Stimulated activated naive CD8-positive, alpha-beta T cell treated with anti-CD3 and anti-CD28 coated beads, Interleukin-15, amount 100 ng/mL, for 72 hours (primary cell): Measurements from ENCODE around the gene IAH1.

Source experiments
- ATAC-seq: fragments of 150-1000 bp; cut with Tn5 transposase; 2 replicates; pipeline ENCODE4 v1.10.0; 2021; ENCODE audit warnings: mild to moderate bottlenecking, moderate library complexity
- DNase-seq, 2 donors: peaks; one replicate each; pipeline ENCODE4 v3.0.0; 2021 to 2022
- H3K27ac Mint-ChIP-seq, 2 donors: one replicate each; pipeline ENCODE4 v1.8.0; 2022; ENCODE audit warnings: mild to moderate bottlenecking in 2 of 2, mixed read lengths in 2 of 2, moderate library complexity in 2 of 2
- H3K27me3 Mint-ChIP-seq: one replicate; pipeline ENCODE4 v1.8.0; 2022; ENCODE audit warnings: mixed read lengths
- H3K4me1 Mint-ChIP-seq: one replicate; pipeline ENCODE4 v1.8.0; 2022; ENCODE audit warnings: mild to moderate bottlenecking, mixed read lengths
- H3K4me3 Mint-ChIP-seq, 2 donors: one replicate each; pipeline ENCODE4 v1.8.0; 2022; ENCODE audit warnings: mild to moderate bottlenecking in 2 of 2, mixed read lengths in 2 of 2, moderate library complexity in 1 of 2
- H3K9me3 Mint-ChIP-seq, 2 donors: one replicate each; pipeline ENCODE4 v1.8.0; 2022; ENCODE audit warnings: mixed read lengths in 2 of 2

Gene IAH1, protein sequence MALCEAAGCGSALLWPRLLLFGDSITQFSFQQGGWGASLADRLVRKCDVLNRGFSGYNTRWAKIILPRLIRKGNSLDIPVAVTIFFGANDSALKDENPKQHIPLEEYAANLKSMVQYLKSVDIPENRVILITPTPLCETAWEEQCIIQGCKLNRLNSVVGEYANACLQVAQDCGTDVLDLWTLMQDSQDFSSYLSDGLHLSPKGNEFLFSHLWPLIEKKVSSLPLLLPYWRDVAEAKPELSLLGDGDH

DNA sequence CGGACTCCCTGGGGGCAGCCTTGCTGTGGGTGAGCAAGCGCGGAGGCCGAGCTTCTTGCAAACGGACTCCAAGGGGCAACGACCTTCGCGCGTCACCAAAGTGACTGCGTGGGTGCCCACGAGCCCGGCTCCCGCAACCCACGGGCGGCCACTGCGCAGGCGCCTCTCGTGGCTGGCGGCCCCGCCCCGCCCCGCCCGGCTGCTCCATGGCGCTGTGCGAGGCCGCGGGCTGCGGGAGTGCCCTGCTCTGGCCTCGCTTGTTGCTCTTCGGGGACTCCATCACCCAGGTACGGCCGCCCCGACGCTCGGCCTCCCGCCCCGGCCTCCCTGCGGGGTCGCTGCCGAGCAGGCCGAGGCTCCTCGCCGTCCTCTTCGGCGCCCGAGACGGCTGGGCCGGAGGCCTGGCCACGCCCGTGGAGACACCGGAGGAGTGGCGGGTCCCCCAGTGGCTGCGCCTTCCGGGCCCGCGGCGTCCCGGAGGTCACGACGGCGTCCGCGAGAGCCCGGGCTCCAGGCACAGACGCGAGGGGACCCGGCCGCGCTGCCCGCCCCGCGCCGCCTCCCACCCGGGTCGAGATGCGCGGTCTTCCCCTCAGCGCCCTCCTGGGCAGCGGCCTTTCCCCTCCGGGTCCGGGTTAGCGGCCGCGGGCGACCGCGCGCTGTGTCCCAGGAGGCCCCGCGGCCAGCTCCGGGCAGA, at the start of gene IAH1:
TSS of gene IAH1 (plus strand) at position 191 of the 697 bp plus-strand sequence. CDS start at position 207, 16 bp downstream.
- DNase-seq (peak; percentile 65 to 70), ATAC-seq (peak; percentile 87)
- peaks cover 0 to 7% of the 10 kb centered on the region in 2 donors for H3K9me3 Mint-ChIP-seq
- peak within 1 kb of the TSS; percentile 79 to 86 for H3K4me3 Mint-ChIP-seq
- H3K4me1 Mint-ChIP-seq: peaks cover 41% of the 10 kb centered on the region
- H3K27ac Mint-ChIP-seq: peak within 1 kb of the TSS; percentile 86 to 95
- H3K27me3 Mint-ChIP-seq: no peaks in the 10 kb centered on the region

DNA sequence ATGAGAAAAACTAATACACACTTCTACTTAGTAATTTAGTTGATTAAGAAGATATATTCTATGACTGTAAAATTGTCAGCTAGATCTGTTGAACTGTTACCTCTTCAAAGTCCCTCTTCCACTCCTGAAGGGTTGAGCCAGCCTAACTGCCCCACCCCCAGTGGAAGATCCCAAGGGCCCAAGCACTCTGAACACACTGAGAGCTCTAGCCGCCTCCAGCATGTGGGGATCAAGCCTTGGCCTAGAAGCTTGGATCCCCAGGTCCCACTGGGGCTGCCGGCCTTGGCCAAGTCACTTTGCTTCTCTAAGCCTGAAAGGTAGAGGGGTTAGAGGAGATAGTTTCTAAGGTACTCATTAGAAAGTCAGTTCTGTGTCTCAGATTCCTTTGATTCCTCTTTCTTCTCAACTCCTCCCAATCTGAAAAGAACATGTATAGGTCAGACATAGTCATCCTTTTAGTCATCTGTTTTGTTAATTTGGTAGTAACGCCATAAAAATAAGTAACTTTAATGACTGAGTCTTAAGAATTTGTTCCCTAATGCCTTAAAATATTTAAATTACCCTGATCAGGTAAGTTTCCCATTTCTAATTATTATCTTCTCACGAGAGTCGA, 45.3 kb upstream of the IAH1 start:
- H3K27me3 Mint-ChIP-seq: no peaks in the 10 kb centered on the region

DNA sequence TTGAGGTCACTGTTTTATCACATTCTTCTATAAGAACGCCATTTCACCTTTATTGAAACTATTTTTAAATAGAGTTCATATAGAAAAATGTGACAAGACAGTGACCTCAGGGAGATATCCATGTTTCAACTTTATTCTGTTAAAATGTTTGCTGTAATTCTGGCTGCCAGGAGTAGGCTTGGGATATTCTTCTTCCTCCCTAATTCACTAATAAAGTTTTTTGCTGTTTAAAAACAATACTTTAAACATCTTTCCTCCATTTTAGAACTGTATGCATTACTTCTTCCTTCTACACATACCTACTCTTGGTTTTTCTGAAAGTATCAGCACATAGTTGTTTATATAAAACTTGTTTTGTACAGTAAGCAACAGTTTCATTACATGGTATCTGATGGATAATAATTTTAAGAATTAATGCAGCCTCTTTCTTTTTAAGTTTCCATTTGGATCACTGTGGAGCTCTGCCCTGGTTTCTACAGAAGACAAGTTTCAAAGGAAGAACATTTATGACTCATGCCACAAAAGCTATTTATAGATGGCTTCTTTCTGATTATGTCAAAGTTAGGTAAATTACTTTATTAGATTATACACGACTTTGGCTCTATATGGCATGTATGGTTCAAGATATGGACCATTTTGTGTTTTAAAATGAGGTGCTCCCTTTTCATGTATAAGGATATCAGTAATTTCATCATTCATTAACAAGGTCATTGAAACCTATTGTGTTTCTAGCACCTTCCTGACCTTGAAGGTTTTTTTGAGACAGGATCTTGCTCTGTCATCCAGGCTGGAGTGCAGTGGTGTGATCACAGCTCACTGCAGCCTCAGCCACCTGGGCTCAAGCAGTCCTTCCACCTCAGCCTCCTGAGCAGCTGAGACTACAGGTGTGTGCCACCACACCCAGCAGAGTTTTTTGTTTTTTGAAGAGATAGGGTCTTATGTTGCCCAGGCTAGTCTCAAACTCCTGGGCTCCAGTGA, 43.7 kb upstream of the IAH1 start:
- no peak for ATAC-seq
- H3K27ac Mint-ChIP-seq: no peak overlapping the region
- H3K9me3 Mint-ChIP-seq: no peaks in the 10 kb centered on the region

More for the DNA sequence above, 45.3 kb upstream of the IAH1 start:
- DNase-seq (no peak), ATAC-seq (no peak)
- H3K27ac Mint-ChIP-seq: no peak overlapping the region
- H3K4me1 Mint-ChIP-seq: peaks cover 15% of the 10 kb centered on the region
- no peak overlapping the region for H3K4me3 Mint-ChIP-seq
- no peaks in the 10 kb centered on the region for H3K9me3 Mint-ChIP-seq

DNA sequence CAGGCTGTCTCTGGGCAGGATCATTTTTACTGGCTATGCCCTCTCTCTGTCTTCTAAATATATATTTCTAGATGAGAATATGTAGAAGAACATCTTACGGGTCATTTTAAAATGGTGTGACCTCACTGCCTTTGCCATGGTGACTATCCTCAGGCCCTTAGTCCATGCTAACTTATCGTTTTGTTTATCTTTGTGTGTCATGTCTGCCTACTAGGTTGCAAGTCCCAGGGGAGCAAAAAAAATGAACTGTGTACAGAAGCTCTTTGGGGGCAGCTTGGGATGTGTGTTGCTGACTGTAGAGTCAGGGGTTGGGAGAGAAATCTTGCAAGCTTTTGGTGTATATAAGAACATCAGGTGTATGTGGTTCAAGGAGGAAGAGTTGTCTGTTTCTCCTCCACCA, 39.9 kb upstream of the IAH1 start:
- Mint-ChIP-seq H3K4me1 (peaks cover 15% of the 10 kb centered on the region), H3K4me3 (no peak overlapping the region), H3K27ac (no peak overlapping the region)

More for the DNA sequence above, 43.7 kb upstream of the IAH1 start:
- Mint-ChIP-seq H3K27me3 (no peaks in the 10 kb centered on the region), H3K4me3 (no peak overlapping the region), H3K4me1 (peaks cover 15% of the 10 kb centered on the region)
- no peak for DNase-seq

DNA sequence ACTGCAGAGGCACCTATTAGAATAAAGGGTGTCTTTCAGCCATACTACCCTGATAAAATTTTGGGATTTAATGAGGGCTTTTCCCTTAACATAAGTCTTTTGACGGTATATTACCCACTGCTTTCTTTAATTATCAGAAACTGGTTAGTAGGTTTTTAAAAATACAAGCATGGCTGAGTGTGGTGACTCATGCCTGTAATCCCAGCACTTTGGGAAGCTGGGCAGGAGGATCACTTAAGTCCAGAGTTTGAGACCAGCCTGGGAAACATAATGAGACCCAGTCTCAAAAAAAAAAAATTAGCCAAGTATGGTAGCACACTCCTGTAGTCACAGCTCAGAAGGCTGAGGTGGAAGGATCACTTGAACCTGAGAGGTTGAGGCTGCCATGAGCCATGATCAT, 34.8 kb upstream of the IAH1 start:
- H3K4me1 Mint-ChIP-seq: no peaks in the 10 kb centered on the region
- H3K27ac Mint-ChIP-seq: no peak overlapping the region
- DNase-seq (no peak), ATAC-seq (no peak)
- H3K4me3 Mint-ChIP-seq: no peak overlapping the region
- H3K9me3 Mint-ChIP-seq: no peaks in the 10 kb centered on the region
- no peaks in the 10 kb centered on the region for H3K27me3 Mint-ChIP-seq

More for the DNA sequence above, 39.9 kb upstream of the IAH1 start:
- no peak for DNase-seq
- Mint-ChIP-seq H3K9me3 (no peaks in the 10 kb centered on the region), H3K27me3 (no peaks in the 10 kb centered on the region)
- ATAC-seq: no peak

- DNase-seq (no peak), ATAC-seq (no peak)
- Mint-ChIP-seq H3K4me1 (no peaks in the 10 kb centered on the region), H3K27me3 (no peaks in the 10 kb centered on the region), H3K4me3 (no peak overlapping the region), H3K27ac (no peak overlapping the region), H3K9me3 (no peaks in the 10 kb centered on the region)
Measured at GRCh38 chr2:9440058-9440727, 34.2 kb upstream of the IAH1 start.

DNA sequence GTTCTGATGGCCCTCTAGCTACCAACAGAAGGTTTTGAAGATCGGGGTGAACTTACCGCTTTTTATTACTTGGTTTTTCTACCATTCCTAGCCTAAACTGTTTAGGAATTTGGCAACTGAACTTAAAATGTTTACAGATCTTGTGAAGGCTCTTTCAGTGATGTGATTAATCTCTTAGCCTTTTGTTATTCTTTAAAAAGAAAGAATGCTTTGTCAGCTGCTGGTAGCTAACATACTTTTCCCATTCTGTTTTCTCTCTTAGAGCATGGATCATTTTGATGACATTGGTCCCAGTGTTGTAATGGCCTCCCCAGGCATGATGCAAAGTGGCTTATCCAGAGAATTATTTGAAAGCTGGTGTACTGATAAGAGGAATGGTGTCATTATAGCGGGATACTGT, 32.8 kb upstream of the IAH1 start:
- Mint-ChIP-seq H3K9me3 (no peaks in the 10 kb centered on the region), H3K4me1 (no peaks in the 10 kb centered on the region), H3K27ac (no peak overlapping the region), H3K4me3 (no peak overlapping the region), H3K27me3 (no peaks in the 10 kb centered on the region)
- ATAC-seq (no peak), DNase-seq (no peak)

GRCh38 chr2:9443526-9443925, 30.8 kb upstream of the IAH1 start:
- H3K27ac Mint-ChIP-seq: no peak overlapping the region
- no peak for DNase-seq
- no peaks in the 10 kb centered on the region for H3K4me1 Mint-ChIP-seq
- no peaks in the 10 kb centered on the region for H3K9me3 Mint-ChIP-seq
- H3K4me3 Mint-ChIP-seq: no peak overlapping the region
- no peak for ATAC-seq
- no peaks in the 10 kb centered on the region for H3K27me3 Mint-ChIP-seq

DNA sequence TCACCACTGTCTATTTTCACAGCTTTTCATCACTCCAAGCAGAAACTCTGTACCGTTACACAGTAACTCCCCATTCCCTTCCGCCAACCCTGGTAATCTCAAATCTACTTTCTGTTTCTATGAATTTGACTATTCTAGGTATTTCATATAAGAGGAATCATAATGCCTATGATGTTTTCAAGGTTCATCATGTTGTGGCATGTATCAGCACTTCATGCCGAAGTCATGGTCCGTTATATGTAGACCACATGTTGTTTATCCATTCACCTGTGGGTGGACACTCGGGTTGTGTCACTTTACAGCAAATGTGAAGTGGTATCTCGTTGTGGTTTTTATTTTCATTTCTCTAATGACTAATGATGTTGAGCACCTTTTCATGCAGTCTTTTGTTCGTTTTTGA, 29.3 kb upstream of the IAH1 start:
- no peaks in the 10 kb centered on the region for H3K27me3 Mint-ChIP-seq
- H3K4me3 Mint-ChIP-seq: no peak overlapping the region
- H3K4me1 Mint-ChIP-seq: no peaks in the 10 kb centered on the region
- DNase-seq (no peak), ATAC-seq (peak; percentile 62)
- no peaks in the 10 kb centered on the region for H3K9me3 Mint-ChIP-seq
- no peak overlapping the region for H3K27ac Mint-ChIP-seq

DNA sequence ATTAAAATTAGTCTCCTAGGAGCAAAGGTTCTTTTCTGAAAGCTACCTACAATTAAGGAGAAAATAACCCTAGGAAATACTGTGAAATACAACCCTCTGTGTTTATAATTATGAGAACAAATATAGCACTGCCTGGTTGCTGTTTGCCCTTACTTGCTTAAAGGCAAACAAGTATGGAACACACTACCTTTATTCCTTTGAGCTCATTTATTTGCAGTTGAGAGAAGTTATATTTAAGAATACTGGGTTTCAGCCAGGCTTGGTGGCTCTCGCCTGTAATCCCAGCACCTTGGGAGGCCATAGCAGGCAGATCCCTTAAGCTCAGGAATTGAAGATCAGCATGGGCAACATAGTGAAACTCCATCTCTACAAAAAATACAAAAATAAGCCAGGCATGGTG, 23.1 kb upstream of the IAH1 start:
- H3K9me3 Mint-ChIP-seq: no peaks in the 10 kb centered on the region
- H3K4me3 Mint-ChIP-seq: no peak overlapping the region

GRCh38 chr2:9460441-9461017, 13.8 kb upstream of the IAH1 start:
- H3K9me3 Mint-ChIP-seq: no peaks in the 10 kb centered on the region
- H3K4me1 Mint-ChIP-seq: peaks cover 6% of the 10 kb centered on the region
- H3K27ac Mint-ChIP-seq: peak overlapping the region in 1 of 2 donors; percentile 13
- H3K4me3 Mint-ChIP-seq: no peak overlapping the region
- ATAC-seq (no peak), DNase-seq (no peak)
- no peaks in the 10 kb centered on the region for H3K27me3 Mint-ChIP-seq

More for the DNA sequence above, 23.1 kb upstream of the IAH1 start:
- no peak for DNase-seq
- no peak for ATAC-seq
- Mint-ChIP-seq H3K27ac (no peak overlapping the region), H3K4me1 (no peaks in the 10 kb centered on the region), H3K27me3 (no peaks in the 10 kb centered on the region)

DNA sequence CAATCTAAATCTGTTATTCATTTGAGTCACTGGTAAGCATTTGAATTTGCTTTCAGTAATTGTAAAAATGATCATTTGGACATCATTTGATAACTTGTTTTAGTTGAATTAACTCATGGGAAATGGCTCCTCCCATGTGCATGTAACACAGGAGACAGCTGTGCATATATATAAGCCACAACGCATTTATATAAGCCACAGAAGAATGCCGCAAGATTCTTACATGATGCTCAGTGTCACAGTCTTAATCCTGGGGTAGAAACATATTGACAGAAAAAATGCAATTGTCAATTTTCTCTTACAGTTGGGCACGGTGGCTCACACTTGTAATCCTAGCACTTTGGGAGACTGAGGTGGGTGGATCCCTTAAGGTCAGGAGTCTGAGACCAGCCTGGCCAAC, 13.3 kb upstream of the IAH1 start:
- Mint-ChIP-seq H3K4me1 (peaks cover 6% of the 10 kb centered on the region), H3K27ac (no peak overlapping the region), H3K27me3 (no peaks in the 10 kb centered on the region), H3K4me3 (no peak overlapping the region), H3K9me3 (no peaks in the 10 kb centered on the region)
- ATAC-seq (no peak), DNase-seq (no peak)

- ATAC-seq (no peak), DNase-seq (no peak)
- H3K27ac Mint-ChIP-seq: peak overlapping the region in 1 of 2 donors; percentile 67
- H3K27me3 Mint-ChIP-seq: no peaks in the 10 kb centered on the region
- H3K4me3 Mint-ChIP-seq: no peak overlapping the region
- H3K9me3 Mint-ChIP-seq: no peaks in the 10 kb centered on the region
- H3K4me1 Mint-ChIP-seq: peaks cover 6% of the 10 kb centered on the region
Measured at GRCh38 chr2:9462313-9462712, 12.0 kb upstream of the IAH1 start.

GRCh38 chr2:9462886-9463697, 11.3 kb upstream of the IAH1 start:
- Mint-ChIP-seq H3K27me3 (no peaks in the 10 kb centered on the region), H3K9me3 (no peaks in the 10 kb centered on the region), H3K4me3 (no peak overlapping the region), H3K27ac (peak overlapping the region in 1 of 2 donors; percentile 46), H3K4me1 (peaks cover 6% of the 10 kb centered on the region)
- DNase-seq: no peak
- ATAC-seq: no peak
